ENCODE data around the gene ACAD8.

- no peak for TF ChIP-seq CTCF (IDR thresholded peaks at IDR 0.05 in 8 of 11, conservative IDR thresholded peaks at IDR 0.05 in 3 of 11)
- no peak for TF ChIP-seq POLR2AphosphoS5 (IDR thresholded peaks at IDR 0.05)
Observed at GRCh38 chr11:134312807-134313206, 59.4 kb downstream of the ACAD8 start.

All from spleen (tissue), 7 donors.